ENCODE data around the gene CDA. TPM values are rescaled to one million over a fixed set of nuclear protein-coding genes. Genes with fewer than 3 reads are reported as not detected.

The CDA gene
- total and polyA plus RNA-seq, 2 of the 8 experiments (the other 6 are each of a cell fraction or from before 2014, with no cell fraction given): 4.4 to 11.3 TPM

GRCh38 chr1:20565234-20565633 lies 23.7 kb upstream of the CDA start:
- Histone ChIP-seq H3K4me3 (ENCODE audit: extremely low read depth in 1 of 4, insufficient read depth in 2 of 4, low read depth in 3 of 4, low read length in 4 of 4) (no peak overlapping the region), H3K23ac (ENCODE audit: insufficient read length) (no peak overlapping the region), H3K36me3 (ENCODE audit: control insufficient read depth in 2 of 4, insufficient read depth in 4 of 4, low read length in 3 of 4) (no peaks in the 10 kb centered on the region), H2AFZ (ENCODE audit: low read length) (no peak overlapping the region), H4K8ac (ENCODE audit: extremely low read depth, insufficient read depth, low read length) (no peak overlapping the region), H4K91ac (replicated peaks; ENCODE audit: insufficient read length, low read length) (no peak overlapping the region), H2BK120ac (replicated peaks; ENCODE audit: low read depth, low read length) (no peak overlapping the region), H2BK5ac (ENCODE audit: low read depth, low read length) (no peak overlapping the region), H3K79me1 (ENCODE audit: low read depth, low read length) (no peaks in the 10 kb centered on the region), H3K27ac (ENCODE audit: low read depth, low read length) (no peak overlapping the region), H3K23me2 (ENCODE audit: low read depth, low read length) (no peaks in the 10 kb centered on the region), H4K20me1 (replicated peaks in 1 of 2; ENCODE audit: control insufficient read depth in 1 of 2, insufficient read depth in 2 of 2, low read length in 2 of 2) (no peaks in the 10 kb centered on the region), H2BK12ac (ENCODE audit: low read depth, low read length) (no peak overlapping the region; the same call in 1 of the 2 replicates), H3K14ac (ENCODE audit: insufficient read length) (no peak overlapping the region), H3K27me3 (replicated peaks in 1 of 4; ENCODE audit: control insufficient read depth in 3 of 4, extremely low read depth in 1 of 4, insufficient read depth in 3 of 4, low read length in 3 of 4) (peaks cover 0 to 6% (median 1%) of the 10 kb centered on the region in 4 experiments; a peak in 2 of 7 replicates), H3K9me3 (ENCODE audit: insufficient read depth in 2 of 2, low read depth in 1 of 2, low read length in 1 of 2) (no peaks in the 10 kb centered on the region), H3K4me1 (replicated peaks in 1 of 4; ENCODE audit: control insufficient read depth in 3 of 4, insufficient read depth in 4 of 4, low read length in 3 of 4) (peaks cover 0 to 3% (median 0%) of the 10 kb centered on the region in 4 experiments; a peak in 1 of 7 replicates), H3K9ac (replicated peaks in 1 of 4; ENCODE audit: extremely low read depth in 1 of 4, low read depth in 3 of 4, low read length in 3 of 4) (no peak overlapping the region), H2AK5ac (ENCODE audit: low read depth, low read length) (no peak overlapping the region), H3K79me2 (ENCODE audit: control insufficient read depth in 1 of 2, insufficient read depth in 2 of 2, low read length in 2 of 2) (no peaks in the 10 kb centered on the region), H3K4me2 (ENCODE audit: insufficient read depth in 1 of 2, low read depth in 2 of 2, low read length in 2 of 2) (no peak overlapping the region), H3K56ac (replicated peaks; ENCODE audit: insufficient read length, low read depth, low read length) (no peak overlapping the region), H3K18ac (ENCODE audit: extremely low read depth, low read length) (no peak overlapping the region), H4K5ac (ENCODE audit: insufficient read length, low read depth, low read length) (no peak overlapping the region), H2BK15ac (ENCODE audit: low read length) (no peak overlapping the region), H2BK20ac (ENCODE audit: low read length) (no peak overlapping the region), H3K4ac (replicated peaks; ENCODE audit: insufficient read length, low read depth, low read length) (no peak overlapping the region)
- DNase-seq (ENCODE audit: low read depth in 1 of 2, low spot score in 2 of 2): no peak
- 82% methylated on average over 4 of the region's 4 CpGs; no CpG with 5 or more reads in 1 of the 2 experiments for WGBS, 2 experiments (ENCODE audit: extremely low coverage in 1 of 2, insufficient coverage in 1 of 2, insufficient read length in 1 of 2, insufficient replicate concordance in 2 of 2, low coverage in 1 of 2, low lambda C conversion rate in 2 of 2, missing lambda C conversion rate in 1 of 2)
- ChIA-PET CTCF (ENCODE audit: partially characterized antibody) (interaction anchor here (0.8 to 1.8 kb wide), 5 partner anchors 9 to 132 kb away, joined by 3 to 10 read pairs (median 3); no protein-coding TSS in a partner anchor), POLR2A (ENCODE audit: partially characterized antibody) (interaction anchor here (1.4 kb wide), 1 partner anchor 65 kb away, joined by 3 read pairs; no protein-coding TSS in a partner anchor)
- no peak for FAIRE-seq
- no peak for TF ChIP-seq ATF2 (IDR thresholded peaks at IDR 0.05; ENCODE audit: low read length)
- no peak for TF ChIP-seq CTBP2 (IDR thresholded peaks at IDR 0.05; ENCODE audit: borderline replicate concordance, insufficient read depth, insufficient read length, low read length)
- no peak for TF ChIP-seq CEBPB (IDR thresholded peaks at IDR 0.05; ENCODE audit: low read depth, low read length)
- no peak for TF ChIP-seq EP300 (IDR thresholded peaks at IDR 0.05; ENCODE audit: borderline replicate concordance in 1 of 2, low read depth in 2 of 2, low read length in 2 of 2)
- no peak for TF ChIP-seq POU5F1 (IDR thresholded peaks at IDR 0.05; ENCODE audit: low read depth, low read length)
- TF ChIP-seq SRF (IDR thresholded peaks at IDR 0.05; ENCODE audit: low read depth, low read length): no peak
- no peak for TF ChIP-seq BACH1 (IDR thresholded peaks at IDR 0.05; ENCODE audit: low read length)
- no peak for TF ChIP-seq RAD21 (IDR thresholded peaks at IDR 0.05 in 1 of 2, conservative IDR thresholded peaks at IDR 0.05 in 1 of 2; ENCODE audit: low read depth in 2 of 2, low read length in 2 of 2)
- no peak for TF ChIP-seq MAFK (IDR thresholded peaks at IDR 0.05; ENCODE audit: low read depth, low read length)
- no peak for TF ChIP-seq KDM1A (IDR thresholded peaks at IDR 0.05; ENCODE audit: borderline replicate concordance, low read length)
- no peak for TF ChIP-seq TAF7 (optimal IDR thresholded peaks at IDR 0.05; ENCODE audit: borderline replicate concordance, low read depth, low read length)

Data from H1 (cell line).